HG02981 (cell line): ENCODE measurements around the gene GALNT5.
"Not testable (repeated sequence)": the region's sequence is repeated elsewhere in the genome, so short reads cannot be mapped to it uniquely, and the experiment has no call there.

Experiments used
- ATAC-seq: cut with Tn5 transposase; IDR thresholded peaks from one replicate; pipeline ENCODE4 v1.9.1; 2021; ENCODE audit warnings: mild to moderate bottlenecking, moderate library complexity; ENCODE audit not compliant: unreplicated experiment

The GALNT5 gene

GRCh38 chr2:157326698-157327097 lies 69.2 kb downstream of the GALNT5 start:
- ATAC-seq: no peak

- peak; percentile 28 for ATAC-seq
Measured at GRCh38 chr2:157327200-157327599, 69.7 kb downstream of the GALNT5 start.

GRCh38 chr2:157327621-157328500 lies 70.4 kb downstream of the GALNT5 start:
- peak; percentile 97 for ATAC-seq

- ATAC-seq: no peak
Measured at GRCh38 chr2:157329524-157329923, 72.0 kb downstream of the GALNT5 start.

GRCh38 chr2:157333304-157334047 lies 76.0 kb downstream of the GALNT5 start:
- ATAC-seq: no peak

GRCh38 chr2:157334335-157334734 lies 76.8 kb downstream of the GALNT5 start:
- ATAC-seq: no peak

- ATAC-seq: no peak
Measured at GRCh38 chr2:157334797-157335196, 77.3 kb downstream of the GALNT5 start.

- ATAC-seq: no peak
Measured at GRCh38 chr2:157336137-157337010, 78.9 kb downstream of the GALNT5 start.

GRCh38 chr2:157337978-157338377 lies 80.5 kb downstream of the GALNT5 start:
- no peak for ATAC-seq

- no peak for ATAC-seq
Measured at GRCh38 chr2:157339965-157340655, 82.6 kb downstream of the GALNT5 start.

- not testable (repeated sequence) for ATAC-seq
Measured at GRCh38 chr2:157341381-157341780, 83.9 kb downstream of the GALNT5 start.

- ATAC-seq: no peak
Measured at GRCh38 chr2:157345647-157346389, 88.3 kb downstream of the GALNT5 start.

GRCh38 chr2:157348291-157348921 lies 90.9 kb downstream of the GALNT5 start:
- no peak for ATAC-seq

- ATAC-seq: no peak
Measured at GRCh38 chr2:157349949-157350515, 92.5 kb downstream of the GALNT5 start.

GRCh38 chr2:157355618-157356017 lies 98.1 kb downstream of the GALNT5 start:
- no peak for ATAC-seq

- no peak for ATAC-seq
Measured at GRCh38 chr2:157359628-157360027, 102.1 kb downstream of the GALNT5 start.

- ATAC-seq: no peak
Measured at GRCh38 chr2:157361526-157361925, 104.0 kb downstream of the GALNT5 start.

- ATAC-seq: no peak
Measured at GRCh38 chr2:157362627-157363026, 105.1 kb downstream of the GALNT5 start.

- ATAC-seq: peak; percentile 59
Measured at GRCh38 chr2:157363612-157364101, 106.2 kb downstream of the GALNT5 start.
